D721Med (cell line): Measurements from ENCODE around the gene LHFPL2.
"Not testable (repeated sequence)": the region's sequence is repeated elsewhere in the genome, so short reads cannot be mapped to it uniquely, and the experiment has no call there.

ENCODE experiments used
- DNase-seq: peaks from one replicate; pipeline ENCODE4 v3.0.0; 2011; ENCODE audit warnings: low spot score; ENCODE audit not compliant: insufficient read length
- FAIRE-seq: peaks from 2 replicates; lab custom pipeline; 2011; peaks lifted over from hg19 to GRCh38; lab: Jason Lieb, UNC
- CTCF ChIP-seq: IDR thresholded peaks from 2 replicates; pipeline ENCODE4 v1.5.1; 2012; ENCODE audit warnings: mild to moderate bottlenecking, control low read depth; ENCODE audit not compliant: insufficient read depth; ENCODE audit errors: missing control alignments

LHFPL2 gene

GRCh38 chr5:78671609-78672008 is 23.0 kb upstream of the LHFPL2 start:
- TF ChIP-seq CTCF: no peak

GRCh38 chr5:78670701-78671269 is 22.2 kb upstream of the LHFPL2 start:
- no peak for DNase-seq
- no peak for FAIRE-seq
- TF ChIP-seq CTCF: no peak

More at GRCh38 chr5:78671609-78672008, 23.0 kb upstream of the LHFPL2 start:
- no peak for FAIRE-seq
- DNase-seq: no peak

- TF ChIP-seq CTCF: no peak
- FAIRE-seq (no peak), DNase-seq (no peak)
These were observed 20.8 kb upstream of the LHFPL2 start for GRCh38 chr5:78669331-78669730.

GRCh38 chr5:78667461-78668103 is 19.0 kb upstream of the LHFPL2 start:
- TF ChIP-seq CTCF: no peak
- FAIRE-seq (no peak), DNase-seq (no peak)

- not testable (repeated sequence) for DNase-seq, FAIRE-seq
These were observed 18.4 kb upstream of the LHFPL2 start for GRCh38 chr5:78666975-78667374.

GRCh38 chr5:78666041-78666444 is 17.5 kb upstream of the LHFPL2 start:
- no peak for DNase-seq
- no peak for FAIRE-seq
- no peak for TF ChIP-seq CTCF

GRCh38 chr5:78665534-78665933 is 17.0 kb upstream of the LHFPL2 start:
- DNase-seq (no peak), FAIRE-seq (no peak)
- TF ChIP-seq CTCF: no peak
